ENCODE measurements around the gene KIFC3. TPM values are rescaled to one million over a fixed set of nuclear protein-coding genes. Genes with fewer than 3 reads are reported as not detected.

The KIFC3 gene
- total and polyA plus RNA-seq, 2 of the 13 experiments (the other 11 are each of a cell fraction or from before 2014, with no cell fraction given) = 42.1 to 45.3 TPM

- no TSS peak for BruUV-seq (replicated peaks)
- in situ Hi-C loops (cut with HindIII; ENCODE audit: extremely low pct_ligation_motif_present, low pct_unique_long_range_greater_than_20kb) (no loop called here), intact Hi-C loops (cut with micrococcal nuclease; ENCODE audit: unreplicated experiment) (no loop called here)
- WGBS (ENCODE audit: low lambda C conversion rate) = 93% methylated on average over 12 of the region's 14 CpGs
- no peak for ATAC-seq
- no peak overlapping the region for H3K4me3 ChIP-seq (replicated peaks in 1 of 3; ENCODE audit: insufficient read depth in 1 of 3, low read depth in 2 of 3, low read length in 3 of 3)
- H3K4me1 ChIP-seq (ENCODE audit: insufficient read depth, low read length) = no peaks in the 10 kb centered on the region
- CTCF ChIA-PET (ENCODE audit: low intra/inter-chr PET ratio, low total read pairs) = no interaction called here
- no peak overlapping the region for H2AFZ ChIP-seq (ENCODE audit: low read length)
- POLR2A ChIA-PET = interaction anchor here (1.5 kb wide), 1 partner anchor 19 kb away, joined by 5 read pairs; no protein-coding TSS in a partner anchor
- H3K79me2 ChIP-seq (ENCODE audit: insufficient read depth, low read length) = no peaks in the 10 kb centered on the region
- FAIRE-seq = no peak
- no peaks in the 10 kb centered on the region for H3K27me3 ChIP-seq (ENCODE audit: control insufficient read depth in 1 of 2, insufficient read depth in 2 of 2, low read length in 2 of 2)
- peaks cover 22 to 61% of the 10 kb centered on the region in 2 experiments for H3K36me3 ChIP-seq (replicated peaks in 1 of 2; ENCODE audit: control insufficient read depth in 1 of 2, insufficient read depth in 2 of 2, low read length in 2 of 2)
- DNase-seq (ENCODE audit: low spot score) = no peak
- no peaks in the 10 kb centered on the region for H3K9me3 ChIP-seq (ENCODE audit: low read length)
- H3K9ac ChIP-seq (ENCODE audit: insufficient read depth, low read depth, low read length) = no peak overlapping the region
- H3K27ac ChIP-seq (ENCODE audit: extremely low read length, insufficient read depth, low read length) = no peak overlapping the region
- H4K20me1 ChIP-seq (ENCODE audit: insufficient read depth, low read length) = no peaks in the 10 kb centered on the region
- H3K4me2 ChIP-seq (ENCODE audit: low read depth, low read length) = no peak overlapping the region
- TF ChIP-seq JARID2 (CRISPR knock-in tag; IDR thresholded peaks at IDR 0.05; ENCODE audit: insufficient replicate concordance) (no peak), ZNF574 (CRISPR knock-in tag; IDR thresholded peaks at IDR 0.05) (no peak), ZNF292 (CRISPR knock-in tag; IDR thresholded peaks at IDR 0.05; ENCODE audit: borderline replicate concordance, low read depth) (no peak), ZNF597 (CRISPR knock-in tag; IDR thresholded peaks at IDR 0.05) (no peak), KLF16 (CRISPR knock-in tag; IDR thresholded peaks at IDR 0.05) (no peak), BATF2 (CRISPR knock-in tag; IDR thresholded peaks at IDR 0.05) (no peak), ZBTB14 (CRISPR knock-in tag; IDR thresholded peaks at IDR 0.05) (no peak), FOXJ3 (CRISPR knock-in tag; IDR thresholded peaks at IDR 0.05; ENCODE audit: borderline replicate concordance) (no peak), ZNF550 (CRISPR knock-in tag; IDR thresholded peaks at IDR 0.05; ENCODE audit: borderline replicate concordance) (no peak)
- TF ChIP-seq, protein P1, sequence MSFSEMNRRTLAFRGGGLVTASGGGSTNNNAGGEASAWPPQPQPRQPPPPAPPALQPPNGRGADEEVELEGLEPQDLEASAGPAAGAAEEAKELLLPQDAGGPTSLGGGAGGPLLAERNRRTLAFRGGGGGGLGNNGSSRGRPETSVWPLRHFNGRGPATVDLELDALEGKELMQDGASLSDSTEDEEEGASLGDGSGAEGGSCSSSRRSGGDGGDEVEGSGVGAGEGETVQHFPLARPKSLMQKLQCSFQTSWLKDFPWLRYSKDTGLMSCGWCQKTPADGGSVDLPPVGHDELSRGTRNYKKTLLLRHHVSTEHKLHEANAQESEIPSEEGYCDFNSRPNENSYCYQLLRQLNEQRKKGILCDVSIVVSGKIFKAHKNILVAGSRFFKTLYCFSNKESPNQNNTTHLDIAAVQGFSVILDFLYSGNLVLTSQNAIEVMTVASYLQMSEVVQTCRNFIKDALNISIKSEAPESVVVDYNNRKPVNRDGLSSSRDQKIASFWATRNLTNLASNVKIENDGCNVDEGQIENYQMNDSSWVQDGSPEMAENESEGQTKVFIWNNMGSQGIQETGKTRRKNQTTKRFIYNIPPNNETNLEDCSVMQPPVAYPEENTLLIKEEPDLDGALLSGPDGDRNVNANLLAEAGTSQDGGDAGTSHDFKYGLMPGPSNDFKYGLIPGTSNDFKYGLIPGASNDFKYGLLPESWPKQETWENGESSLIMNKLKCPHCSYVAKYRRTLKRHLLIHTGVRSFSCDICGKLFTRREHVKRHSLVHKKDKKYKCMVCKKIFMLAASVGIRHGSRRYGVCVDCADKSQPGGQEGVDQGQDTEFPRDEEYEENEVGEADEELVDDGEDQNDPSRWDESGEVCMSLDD (CRISPR knock-in tag; IDR thresholded peaks at IDR 0.05; ENCODE audit: borderline replicate concordance) = no peak
These were observed 38.8 kb downstream of the KIFC3 start for GRCh38 chr16:57763285-57764005.

All from HepG2 (cell line).